Nephron progenitor cell (in vitro differentiated cells): ENCODE measurements around the gene MAB21L2.
"Not testable (repeated sequence)": the region's sequence is repeated elsewhere in the genome, so short reads cannot be mapped to it uniquely, and the experiment has no call there.

Experiments
- DNase-seq: peaks from one replicate; pipeline ENCODE4 v3.0.0; 2021
- H3K27ac Mint-ChIP-seq: 2 replicates; pipeline ENCODE4 v1.8.0; 2021; ENCODE audit warnings: mild to moderate bottlenecking, moderate library complexity, mixed read lengths
- H3K27me3 Mint-ChIP-seq: 2 replicates; pipeline ENCODE4 v1.8.0; 2021; ENCODE audit warnings: mild to moderate bottlenecking, low read depth, mixed read lengths; ENCODE audit not compliant: poor library complexity
- H3K36me3 Mint-ChIP-seq: 2 replicates; pipeline ENCODE4 v1.8.0; 2021; ENCODE audit warnings: low read depth, mixed read lengths
- H3K4me1 Mint-ChIP-seq: 2 replicates; pipeline ENCODE4 v1.8.0; 2021; ENCODE audit warnings: mixed read lengths
- H3K4me3 Mint-ChIP-seq: 2 replicates; pipeline ENCODE4 v1.8.0; 2021; ENCODE audit warnings: mild to moderate bottlenecking, moderate library complexity, mixed read lengths
- H3K9me3 Mint-ChIP-seq: 2 replicates; pipeline ENCODE4 v1.8.0; 2021; ENCODE audit warnings: mild to moderate bottlenecking, moderate library complexity, mixed read lengths
- CTCF ChIP-seq: fragments of 200-600 bp; sonication (generic); IDR thresholded peaks from 2 replicates; pipeline ENCODE4 v1.5.0; 2021; ENCODE audit warnings: antibody characterized with exemption

The MAB21L2 gene

GRCh38 chr4:150541681-150542080, 40.3 kb upstream of the MAB21L2 start:
- DNase-seq: no peak
- Mint-ChIP-seq H3K9me3 (no peaks in the 10 kb centered on the region), H3K27ac (no peak overlapping the region), H3K4me1 (peaks cover 6% of the 10 kb centered on the region), H3K4me3 (no peak overlapping the region), H3K36me3 (no peaks in the 10 kb centered on the region), H3K27me3 (no peaks in the 10 kb centered on the region)
- no peak for TF ChIP-seq CTCF

- no peak for TF ChIP-seq CTCF
- Mint-ChIP-seq H3K9me3 (no peaks in the 10 kb centered on the region), H3K27me3 (no peaks in the 10 kb centered on the region), H3K4me3 (no peak overlapping the region), H3K27ac (no peak overlapping the region), H3K36me3 (no peaks in the 10 kb centered on the region), H3K4me1 (peaks cover 6% of the 10 kb centered on the region)
- DNase-seq: no peak
These were observed 38.9 kb upstream of the MAB21L2 start for GRCh38 chr4:150543042-150543441.

GRCh38 chr4:150546286-150546685, 35.7 kb upstream of the MAB21L2 start:
- no peak for TF ChIP-seq CTCF
- no peak for DNase-seq
- H3K4me1 Mint-ChIP-seq: no peaks in the 10 kb centered on the region
- H3K9me3 Mint-ChIP-seq: no peaks in the 10 kb centered on the region
- no peak overlapping the region for H3K27ac Mint-ChIP-seq
- H3K27me3 Mint-ChIP-seq: no peaks in the 10 kb centered on the region
- no peaks in the 10 kb centered on the region for H3K36me3 Mint-ChIP-seq
- H3K4me3 Mint-ChIP-seq: no peak overlapping the region

- no peak for TF ChIP-seq CTCF
These were observed 34.7 kb upstream of the MAB21L2 start for GRCh38 chr4:150547154-150547838.

GRCh38 chr4:150557811-150558210, 24.1 kb upstream of the MAB21L2 start:
- H3K4me1 Mint-ChIP-seq: not testable (repeated sequence)

More at GRCh38 chr4:150547154-150547838, 34.7 kb upstream of the MAB21L2 start:
- Mint-ChIP-seq H3K4me1 (no peaks in the 10 kb centered on the region), H3K9me3 (peaks cover 5% of the 10 kb centered on the region), H3K27me3 (no peaks in the 10 kb centered on the region), H3K36me3 (peaks cover 4% of the 10 kb centered on the region), H3K4me3 (no peak overlapping the region), H3K27ac (no peak overlapping the region)
- DNase-seq: no peak

DNA sequence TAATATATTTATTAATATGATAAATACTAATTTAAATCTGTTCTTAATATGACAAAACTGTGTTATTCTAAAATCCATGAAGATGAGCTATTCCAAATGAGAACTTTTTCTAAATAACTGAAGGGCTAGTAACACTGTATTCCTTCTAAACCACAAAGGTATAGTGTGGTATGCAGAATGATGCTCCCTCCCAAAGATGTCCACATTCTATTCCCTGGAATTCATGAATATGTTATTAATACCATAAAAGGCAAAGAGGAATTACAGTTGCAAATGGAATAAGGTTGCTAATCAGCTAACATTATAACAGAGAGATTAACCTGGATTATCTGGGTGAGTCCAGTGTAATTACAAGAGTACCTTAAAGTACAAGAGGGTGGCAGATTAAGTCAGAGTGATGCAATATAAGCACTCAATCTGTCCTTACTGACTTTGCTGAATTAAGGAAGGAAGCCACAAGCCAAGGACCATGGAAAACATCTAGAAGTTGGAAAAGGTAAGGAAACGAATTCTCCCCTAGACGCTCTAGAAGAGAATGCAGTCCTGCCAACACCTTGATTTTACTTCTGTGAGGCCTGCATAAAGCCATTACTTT, 20.7 kb upstream of the MAB21L2 start:
- no peaks in the 10 kb centered on the region for H3K4me1 Mint-ChIP-seq
- peaks cover 11% of the 10 kb centered on the region for H3K9me3 Mint-ChIP-seq
- no peaks in the 10 kb centered on the region for H3K27me3 Mint-ChIP-seq
- H3K4me3 Mint-ChIP-seq: no peak overlapping the region
- H3K27ac Mint-ChIP-seq: no peak overlapping the region
- peaks cover 16% of the 10 kb centered on the region for H3K36me3 Mint-ChIP-seq
- no peak for TF ChIP-seq CTCF
- no peak for DNase-seq

More at GRCh38 chr4:150557811-150558210, 24.1 kb upstream of the MAB21L2 start:
- not testable (repeated sequence) for H3K36me3 Mint-ChIP-seq, DNase-seq, H3K27ac Mint-ChIP-seq, H3K9me3 Mint-ChIP-seq, H3K4me3 Mint-ChIP-seq, H3K27me3 Mint-ChIP-seq
